Progenitor cell of endocrine pancreas (in vitro differentiated cells): ENCODE results near the gene SIK1. TPM values are rescaled to one million over a fixed set of nuclear protein-coding genes. Genes with fewer than 3 reads are reported as not detected.
"Not testable (repeated sequence)": the region's sequence is repeated elsewhere in the genome, so short reads cannot be mapped to it uniquely, and the experiment has no call there.

Experiments used
- DNase-seq: peaks from one replicate; pipeline ENCODE4 v3.0.0; 2021; ENCODE audit warnings: low spot score; ENCODE audit not compliant: unreplicated experiment
- H3K27ac Mint-ChIP-seq: 2 replicates; pipeline ENCODE4 v1.8.0; 2021; ENCODE audit warnings: mild to moderate bottlenecking, moderate library complexity, mixed read lengths
- H3K27me3 Mint-ChIP-seq: 2 replicates; pipeline ENCODE4 v1.8.0; 2021; ENCODE audit warnings: mixed read lengths
- H3K36me3 Mint-ChIP-seq: 2 replicates; pipeline ENCODE4 v1.8.0; 2022; ENCODE audit warnings: mixed read lengths; ENCODE audit not compliant: insufficient read depth
- H3K4me1 Mint-ChIP-seq: 2 replicates; pipeline ENCODE4 v1.8.0; 2021; ENCODE audit warnings: low read depth, mixed read lengths
- H3K4me3 Mint-ChIP-seq: 2 replicates; pipeline ENCODE4 v1.8.0; 2021; ENCODE audit warnings: low read depth, mild to moderate bottlenecking, moderate library complexity, mixed read lengths
- H3K9me3 Mint-ChIP-seq: 2 replicates; pipeline ENCODE4 v1.8.0; 2021; ENCODE audit warnings: low read depth, mixed read lengths
- CTCF ChIP-seq: fragments of 200-600 bp; sonication (generic); IDR thresholded peaks from one replicate; pipeline ENCODE4 v1.5.0; 2021; ENCODE audit warnings: antibody characterized with exemption, mild to moderate bottlenecking; ENCODE audit not compliant: unreplicated experiment
- total RNA-seq: library from RNA; stranded (reverse); gene quantifications from 2 replicates; pipeline ENCODE4 v1.2.1, GENCODE V29; 2021

SIK1 gene
- total RNA-seq, 1 donor from 2014 or later = 8.8 TPM

GRCh38 chr21:43398533-43398932, 28.4 kb downstream of the SIK1 start:
- not testable (repeated sequence) for H3K27ac Mint-ChIP-seq, H3K4me1 Mint-ChIP-seq, H3K36me3 Mint-ChIP-seq, H3K4me3 Mint-ChIP-seq, H3K27me3 Mint-ChIP-seq, H3K9me3 Mint-ChIP-seq, DNase-seq

GRCh38 chr21:43398000-43398399, 28.9 kb downstream of the SIK1 start:
- H3K27ac Mint-ChIP-seq, H3K27me3 Mint-ChIP-seq, H3K4me3 Mint-ChIP-seq, H3K4me1 Mint-ChIP-seq, DNase-seq, H3K9me3 Mint-ChIP-seq, H3K36me3 Mint-ChIP-seq: not testable (repeated sequence)

- H3K36me3 Mint-ChIP-seq, H3K4me1 Mint-ChIP-seq, DNase-seq, H3K27ac Mint-ChIP-seq, H3K9me3 Mint-ChIP-seq, H3K27me3 Mint-ChIP-seq, H3K4me3 Mint-ChIP-seq: not testable (repeated sequence)
Measured at GRCh38 chr21:43397439-43397808, 29.5 kb downstream of the SIK1 start.

DNA sequence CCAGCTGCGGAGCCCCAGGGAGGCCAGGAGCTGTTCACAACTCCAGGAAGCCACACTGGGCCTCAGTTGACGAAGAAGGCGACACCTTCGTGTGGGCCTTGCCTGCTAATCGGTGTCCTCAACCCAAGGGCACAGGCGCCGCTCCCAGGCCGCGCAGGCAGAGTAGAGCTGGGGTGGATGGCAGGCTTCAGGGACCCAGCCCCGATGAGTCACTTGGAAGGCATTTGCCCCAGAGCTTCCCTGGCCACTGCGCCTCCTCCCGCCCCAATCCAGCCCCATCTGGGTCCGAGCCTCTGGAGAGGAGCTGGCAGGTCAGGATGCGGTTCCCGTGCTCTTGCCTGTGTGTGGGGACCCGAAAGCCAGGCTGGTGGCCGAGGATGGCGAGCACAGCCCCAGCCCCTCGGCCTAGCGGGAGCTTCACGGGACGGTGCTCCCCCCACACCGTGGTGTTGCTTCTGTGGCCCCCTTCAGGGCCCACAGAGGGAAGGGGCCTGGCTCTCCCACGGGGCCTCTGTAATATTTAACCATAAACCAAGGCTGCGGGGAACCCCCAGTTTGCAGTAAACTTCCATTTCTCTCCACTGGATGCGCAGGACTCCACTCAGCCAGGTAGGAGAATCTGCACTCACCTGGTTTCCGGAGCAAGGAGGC, 30.0 kb downstream of the SIK1 start:
- H3K27ac Mint-ChIP-seq, H3K9me3 Mint-ChIP-seq, H3K27me3 Mint-ChIP-seq, H3K4me3 Mint-ChIP-seq, H3K4me1 Mint-ChIP-seq, DNase-seq, H3K36me3 Mint-ChIP-seq: not testable (repeated sequence)

DNA sequence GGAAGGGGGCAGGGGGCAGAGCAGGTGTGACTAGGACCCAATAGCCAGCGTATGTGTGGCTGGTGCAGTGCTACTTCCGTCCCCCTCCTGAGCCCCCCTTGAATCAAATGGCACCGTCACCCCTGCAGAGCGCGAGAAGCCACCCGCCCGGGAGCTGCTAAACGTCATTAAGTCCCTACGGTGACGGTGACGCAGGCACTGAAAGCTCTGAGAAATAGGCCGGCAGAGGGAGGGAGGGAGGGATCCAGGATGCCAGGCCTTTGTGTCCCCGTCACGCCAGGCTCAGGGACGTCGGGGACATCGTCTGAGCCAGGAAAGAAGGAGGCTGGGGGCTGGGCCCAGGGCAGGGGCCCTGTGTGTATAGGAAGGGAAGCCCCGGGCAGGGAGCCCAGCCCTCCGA, 43.6 kb downstream of the SIK1 start:
- DNase-seq, H3K9me3 Mint-ChIP-seq, H3K4me3 Mint-ChIP-seq, H3K4me1 Mint-ChIP-seq, H3K36me3 Mint-ChIP-seq, H3K27me3 Mint-ChIP-seq, H3K27ac Mint-ChIP-seq: not testable (repeated sequence)

DNA sequence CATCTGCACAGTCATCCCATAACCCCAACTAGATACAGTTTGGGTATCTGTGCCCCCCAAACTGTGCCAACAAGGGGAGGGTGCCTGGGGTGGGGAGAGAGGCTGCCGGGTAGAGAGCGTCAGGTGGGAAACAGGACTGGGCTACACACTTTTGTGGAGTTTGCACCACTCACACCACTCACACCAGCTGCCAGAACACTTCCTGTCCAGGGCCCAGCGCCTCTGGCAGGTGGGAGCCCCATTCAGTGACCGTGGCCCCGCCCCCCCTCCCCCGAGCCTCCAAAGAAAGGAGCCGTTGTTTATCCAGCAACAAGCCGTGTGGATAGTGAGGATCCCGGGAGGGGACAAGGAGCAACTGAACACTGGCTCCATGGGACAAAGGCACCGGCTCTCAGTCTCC, 44.0 kb downstream of the SIK1 start:
- H3K36me3 Mint-ChIP-seq, DNase-seq, H3K4me1 Mint-ChIP-seq, H3K27ac Mint-ChIP-seq, H3K9me3 Mint-ChIP-seq, H3K27me3 Mint-ChIP-seq, H3K4me3 Mint-ChIP-seq: not testable (repeated sequence)

GRCh38 chr21:43380852-43381533, 45.9 kb downstream of the SIK1 start:
- not testable (repeated sequence) for H3K27me3 Mint-ChIP-seq, H3K9me3 Mint-ChIP-seq, H3K27ac Mint-ChIP-seq, H3K4me1 Mint-ChIP-seq, H3K36me3 Mint-ChIP-seq, DNase-seq, H3K4me3 Mint-ChIP-seq

DNA sequence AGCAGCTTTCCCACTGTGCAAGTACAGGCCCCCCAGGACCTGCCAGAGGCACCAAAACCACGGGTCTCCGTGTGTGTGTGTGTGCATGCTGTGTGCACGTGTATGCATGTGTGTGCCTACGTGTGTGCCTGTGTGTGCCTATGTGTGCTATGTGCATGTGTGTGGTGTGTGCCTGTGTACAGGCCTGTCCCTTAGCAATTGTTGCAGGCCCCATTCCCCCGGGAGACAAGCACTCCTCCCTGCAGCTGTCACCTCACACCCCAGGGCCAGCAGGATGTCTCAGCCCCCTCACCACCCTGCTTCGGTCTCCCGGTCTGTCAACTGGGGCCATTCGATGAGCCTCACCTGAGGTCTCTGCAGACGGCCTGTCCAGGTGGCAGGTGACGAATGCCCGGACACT, 46.6 kb downstream of the SIK1 start:
- not testable (repeated sequence) for H3K9me3 Mint-ChIP-seq, H3K36me3 Mint-ChIP-seq, H3K27ac Mint-ChIP-seq, H3K4me3 Mint-ChIP-seq, H3K4me1 Mint-ChIP-seq, DNase-seq, H3K27me3 Mint-ChIP-seq

DNA sequence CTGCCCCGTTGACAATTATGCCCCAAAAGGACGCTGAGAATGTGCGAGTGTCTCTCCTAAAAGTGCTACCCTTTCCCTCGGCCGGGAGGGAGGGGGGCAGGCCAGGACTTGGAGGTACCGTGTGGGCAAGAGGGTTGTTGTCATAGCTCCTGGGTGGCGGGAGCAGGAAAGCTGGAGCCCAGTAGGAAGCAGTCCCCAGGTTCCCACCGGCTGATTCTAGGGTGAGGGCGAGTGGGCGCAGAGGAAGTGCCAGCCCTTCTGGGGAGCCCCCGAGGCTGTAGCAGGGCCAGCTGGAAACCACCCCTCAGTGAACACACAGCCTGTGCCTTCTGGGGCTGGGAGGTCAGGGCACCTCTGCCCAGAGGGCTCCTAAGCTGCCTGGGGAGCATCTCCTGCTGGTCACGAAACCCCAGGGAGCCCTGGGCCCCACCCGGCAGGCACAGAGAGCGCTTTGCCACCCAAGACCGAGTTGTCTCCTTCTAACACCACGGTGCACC, 47.3 kb downstream of the SIK1 start:
- not testable (repeated sequence) for H3K4me3 Mint-ChIP-seq, H3K27me3 Mint-ChIP-seq, H3K4me1 Mint-ChIP-seq, H3K27ac Mint-ChIP-seq, H3K36me3 Mint-ChIP-seq, DNase-seq, H3K9me3 Mint-ChIP-seq

DNA sequence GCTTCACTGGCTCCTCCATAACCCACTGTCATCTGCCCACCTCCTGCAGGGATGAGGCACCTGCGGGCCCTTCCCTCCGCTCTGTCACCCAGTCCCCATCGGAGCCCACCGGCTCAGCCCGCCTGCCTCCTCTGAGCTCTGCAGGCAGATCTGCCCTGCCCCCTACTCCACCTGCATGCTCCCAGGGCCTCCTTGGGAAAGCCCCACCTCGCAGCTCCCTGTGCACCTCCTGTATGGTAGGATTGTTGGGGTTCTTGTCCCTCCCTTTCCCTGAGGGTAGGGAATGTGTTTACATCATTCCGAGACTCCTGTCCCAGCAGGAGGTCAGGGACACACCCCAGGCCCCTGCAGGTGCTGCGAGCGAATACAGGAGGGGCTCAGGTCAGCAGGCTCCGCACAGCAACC, 50.5 kb downstream of the SIK1 start:
- TF ChIP-seq CTCF = no peak
- H3K27ac Mint-ChIP-seq = no peak overlapping the region
- H3K9me3 Mint-ChIP-seq = no peaks in the 10 kb centered on the region
- H3K27me3 Mint-ChIP-seq = peaks cover 3% of the 10 kb centered on the region
- H3K4me3 Mint-ChIP-seq = no peak overlapping the region
- H3K4me1 Mint-ChIP-seq = no peaks in the 10 kb centered on the region
- DNase-seq = no peak
- no peaks in the 10 kb centered on the region for H3K36me3 Mint-ChIP-seq
